Suprapubic skin (tissue), 3 donors: ENCODE measurements around the gene RNF220.
"Not testable (repeated sequence)": the region's sequence is repeated elsewhere in the genome, so short reads cannot be mapped to it uniquely, and the experiment has no call there.

Experiments
- CTCF ChIP-seq, 2 donors: fragments of 200-600 bp in 1 of 2; fragments of 450-650 bp in 1 of 2; sonication (generic) in 1 of 2; IDR thresholded peaks; one replicate each; pipeline ENCODE4 v1.5.1; 2016 to 2019; ENCODE audit warnings: antibody characterized with exemption in 2 of 2, mild to moderate bottlenecking in 1 of 2, moderate library complexity in 1 of 2
- POLR2A ChIP-seq, 2 donors: fragments of 450-650 bp; IDR thresholded peaks; one replicate each; pipeline ENCODE4 v1.6.1; 2017; ENCODE audit warnings: antibody characterized with exemption in 2 of 2, mild to moderate bottlenecking in 2 of 2, moderate library complexity in 2 of 2

GRCh38 chr1:44666719-44667118 is 261.7 kb downstream of the RNF220 start:
- not testable (repeated sequence) for TF ChIP-seq CTCF, POLR2A (IDR thresholded peaks at IDR 0.05)
